HepG2 (cell line): Measurements from ENCODE around the gene DISP2. TPM values are rescaled to one million over a fixed set of nuclear protein-coding genes. Genes with fewer than 3 reads are reported as not detected.

Experiments
- ARID4A ChIP-seq: sonication (generic); formaldehyde crosslinking; IDR thresholded peaks from 2 replicates; pipeline ENCODE4 v1.5.0; 2020; ENCODE audit warnings: mild to moderate bottlenecking, missing genetic modification reagents, borderline replicate concordance
- ARID5B ChIP-seq: IDR thresholded peaks from 2 replicates; pipeline ENCODE4 v1.4.0; 2020; ENCODE audit warnings: mild to moderate bottlenecking, missing genetic modification reagents
- CTCF ChIP-seq: sonication (generic); formaldehyde crosslinking; IDR thresholded peaks from 2 replicates; pipeline ENCODE4 v1.5.0; 2020; ENCODE audit warnings: mild to moderate bottlenecking, missing genetic modification reagents, moderate library complexity
- NFIC ChIP-seq: IDR thresholded peaks from 2 replicates; pipeline ENCODE4 v1.6.1; 2012; ENCODE audit warnings: mild to moderate bottlenecking, low read length, inconsistent platforms
- RFX3 ChIP-seq: IDR thresholded peaks from 2 replicates; pipeline ENCODE4 v1.6.1; 2016; ENCODE audit warnings: missing biosample characterization, missing genetic modification reagents
- RXRB ChIP-seq: IDR thresholded peaks from 2 replicates; pipeline ENCODE4 v1.6.1; 2016; ENCODE audit warnings: borderline replicate concordance, missing genetic modification reagents, missing compliant biosample characterization
- ZBTB10 ChIP-seq: sonication (generic); formaldehyde crosslinking; IDR thresholded peaks from 2 replicates; pipeline ENCODE4 v1.4.0; 2020; ENCODE audit warnings: missing genetic modification reagents, borderline replicate concordance
- ZBTB46 ChIP-seq: sonication (generic); formaldehyde crosslinking; IDR thresholded peaks from 2 replicates; pipeline ENCODE4 v1.4.0; 2020; ENCODE audit warnings: mild to moderate bottlenecking, missing genetic modification reagents, borderline replicate concordance
- ZNF549 ChIP-seq: sonication (generic); formaldehyde crosslinking; IDR thresholded peaks from 2 replicates; pipeline ENCODE4 v1.5.0; 2020; ENCODE audit warnings: missing genetic modification reagents
- ZNF740 ChIP-seq: sonication (generic); formaldehyde crosslinking; IDR thresholded peaks from 2 replicates; pipeline ENCODE4 v1.4.0; 2020; ENCODE audit warnings: missing genetic modification reagents
- ZNF772 ChIP-seq: sonication (generic); formaldehyde crosslinking; IDR thresholded peaks from 2 replicates; pipeline ENCODE4 v1.5.0; 2020; ENCODE audit warnings: mild to moderate bottlenecking, missing genetic modification reagents
- polyA plus RNA-seq, 8 experiments: library from polyadenylated mRNA; depleted of rRNA in 3 of 8; stranded (reverse) in 7 of 8; unstranded in 1 of 8; fragments of >200 nt; fragmentation: Illumina TruSeq in 4 of 8; extraction: Trizol in 4 of 8; gene quantifications; 2 replicates each; pipeline versions ENCODE4 v1.2.1 to v1.2.3, GENCODE V29; 2011 to 2016; ENCODE audit warnings: low read depth in 4 of 8, missing spikeins in 1 of 8, mixed read lengths in 1 of 8; ENCODE audit not compliant: insufficient read depth in 1 of 8
- total RNA-seq, 5 experiments: library from RNA; depleted of rRNA; stranded (reverse); fragments of >200 nt; fragmentation: Illumina TruSeq; extraction: Trizol; gene quantifications; 2 replicates each; pipeline ENCODE4 v1.2.3, GENCODE V29; 2016; ENCODE audit warnings: low read depth in 1 of 5

DISP2 gene
- total and polyA plus RNA-seq, 2 of the 13 experiments (the other 11 are each of a cell fraction or from before 2014, with no cell fraction given), result 0.09 to 0.32 TPM

GRCh38 chr15:40421246-40422157, 63.5 kb downstream of the DISP2 start (continued):
- no peak for TF ChIP-seq ZNF740 (CRISPR knock-in tag)
- TF ChIP-seq ZBTB10 (CRISPR knock-in tag), result no peak
- TF ChIP-seq NFIC, result no peak
- no peak for TF ChIP-seq ZNF549 (CRISPR knock-in tag)
- TF ChIP-seq ZNF772 (CRISPR knock-in tag), result peak; percentile 61; the same call in 1 of the 2 replicates
- TF ChIP-seq ARID5B (CRISPR knock-in tag), result 0 out of 2 replicates have a peak, but pooled peaks have one; percentile 16
- no peak for TF ChIP-seq ZBTB46 (CRISPR knock-in tag)
- peak; percentile 95 for TF ChIP-seq CTCF (CRISPR knock-in tag)
- TF ChIP-seq ARID4A (CRISPR knock-in tag), result peak; percentile 52; the same call in 1 of the 2 replicates
- peak; percentile 56; the same call in 1 of the 2 replicates for TF ChIP-seq RXRB (CRISPR knock-in tag)
- TF ChIP-seq RFX3 (CRISPR knock-in tag), result no peak
